ENCODE measurements around the gene TMPRSS3.

DNA sequence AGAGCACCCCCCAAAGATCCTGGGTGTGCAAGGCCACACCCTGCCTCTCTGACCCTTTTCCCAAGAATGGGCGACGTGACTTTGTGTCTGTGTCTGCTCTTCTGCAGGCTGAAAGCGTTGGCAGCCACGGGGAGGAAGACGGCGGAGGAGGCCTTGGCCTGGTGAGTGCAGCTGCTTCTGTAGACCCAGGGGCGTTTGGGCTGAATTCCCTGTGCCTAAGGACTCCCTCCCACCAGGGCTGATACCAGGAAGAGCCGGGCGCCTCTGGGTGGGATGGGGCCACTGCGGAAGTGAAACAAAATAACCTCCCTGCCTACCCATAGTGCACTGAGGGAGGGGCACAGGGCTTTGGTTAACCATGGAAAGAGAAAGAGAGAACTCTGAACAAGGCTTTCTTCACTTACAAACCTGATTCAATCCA lies 10.4 kb upstream of the TMPRSS3 start:
- no peak for TF ChIP-seq ZKSCAN1 (IDR thresholded peaks at IDR 0.05; ENCODE audit: low read depth, low read length)
- no peak for TF ChIP-seq SMARCC2 (IDR thresholded peaks at IDR 0.05; ENCODE audit: low read depth)
- no peak for TF ChIP-seq ZFP30 (CRISPR knock-in tag; IDR thresholded peaks at IDR 0.05; ENCODE audit: borderline replicate concordance)
- TF ChIP-seq, protein P1, sequence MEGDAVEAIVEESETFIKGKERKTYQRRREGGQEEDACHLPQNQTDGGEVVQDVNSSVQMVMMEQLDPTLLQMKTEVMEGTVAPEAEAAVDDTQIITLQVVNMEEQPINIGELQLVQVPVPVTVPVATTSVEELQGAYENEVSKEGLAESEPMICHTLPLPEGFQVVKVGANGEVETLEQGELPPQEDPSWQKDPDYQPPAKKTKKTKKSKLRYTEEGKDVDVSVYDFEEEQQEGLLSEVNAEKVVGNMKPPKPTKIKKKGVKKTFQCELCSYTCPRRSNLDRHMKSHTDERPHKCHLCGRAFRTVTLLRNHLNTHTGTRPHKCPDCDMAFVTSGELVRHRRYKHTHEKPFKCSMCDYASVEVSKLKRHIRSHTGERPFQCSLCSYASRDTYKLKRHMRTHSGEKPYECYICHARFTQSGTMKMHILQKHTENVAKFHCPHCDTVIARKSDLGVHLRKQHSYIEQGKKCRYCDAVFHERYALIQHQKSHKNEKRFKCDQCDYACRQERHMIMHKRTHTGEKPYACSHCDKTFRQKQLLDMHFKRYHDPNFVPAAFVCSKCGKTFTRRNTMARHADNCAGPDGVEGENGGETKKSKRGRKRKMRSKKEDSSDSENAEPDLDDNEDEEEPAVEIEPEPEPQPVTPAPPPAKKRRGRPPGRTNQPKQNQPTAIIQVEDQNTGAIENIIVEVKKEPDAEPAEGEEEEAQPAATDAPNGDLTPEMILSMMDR (IDR thresholded peaks at IDR 0.05 in 2 of 3, conservative IDR thresholded peaks at IDR 0.05 in 1 of 3; ENCODE audit: insufficient read depth in 2 of 3, low read depth in 1 of 3, low read length in 3 of 3), result no peak
- TF ChIP-seq, protein P2, sequence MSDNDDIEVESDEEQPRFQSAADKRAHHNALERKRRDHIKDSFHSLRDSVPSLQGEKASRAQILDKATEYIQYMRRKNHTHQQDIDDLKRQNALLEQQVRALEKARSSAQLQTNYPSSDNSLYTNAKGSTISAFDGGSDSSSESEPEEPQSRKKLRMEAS (CRISPR knock-in tag; IDR thresholded peaks at IDR 0.05), result no peak
- TF ChIP-seq, protein P3, sequence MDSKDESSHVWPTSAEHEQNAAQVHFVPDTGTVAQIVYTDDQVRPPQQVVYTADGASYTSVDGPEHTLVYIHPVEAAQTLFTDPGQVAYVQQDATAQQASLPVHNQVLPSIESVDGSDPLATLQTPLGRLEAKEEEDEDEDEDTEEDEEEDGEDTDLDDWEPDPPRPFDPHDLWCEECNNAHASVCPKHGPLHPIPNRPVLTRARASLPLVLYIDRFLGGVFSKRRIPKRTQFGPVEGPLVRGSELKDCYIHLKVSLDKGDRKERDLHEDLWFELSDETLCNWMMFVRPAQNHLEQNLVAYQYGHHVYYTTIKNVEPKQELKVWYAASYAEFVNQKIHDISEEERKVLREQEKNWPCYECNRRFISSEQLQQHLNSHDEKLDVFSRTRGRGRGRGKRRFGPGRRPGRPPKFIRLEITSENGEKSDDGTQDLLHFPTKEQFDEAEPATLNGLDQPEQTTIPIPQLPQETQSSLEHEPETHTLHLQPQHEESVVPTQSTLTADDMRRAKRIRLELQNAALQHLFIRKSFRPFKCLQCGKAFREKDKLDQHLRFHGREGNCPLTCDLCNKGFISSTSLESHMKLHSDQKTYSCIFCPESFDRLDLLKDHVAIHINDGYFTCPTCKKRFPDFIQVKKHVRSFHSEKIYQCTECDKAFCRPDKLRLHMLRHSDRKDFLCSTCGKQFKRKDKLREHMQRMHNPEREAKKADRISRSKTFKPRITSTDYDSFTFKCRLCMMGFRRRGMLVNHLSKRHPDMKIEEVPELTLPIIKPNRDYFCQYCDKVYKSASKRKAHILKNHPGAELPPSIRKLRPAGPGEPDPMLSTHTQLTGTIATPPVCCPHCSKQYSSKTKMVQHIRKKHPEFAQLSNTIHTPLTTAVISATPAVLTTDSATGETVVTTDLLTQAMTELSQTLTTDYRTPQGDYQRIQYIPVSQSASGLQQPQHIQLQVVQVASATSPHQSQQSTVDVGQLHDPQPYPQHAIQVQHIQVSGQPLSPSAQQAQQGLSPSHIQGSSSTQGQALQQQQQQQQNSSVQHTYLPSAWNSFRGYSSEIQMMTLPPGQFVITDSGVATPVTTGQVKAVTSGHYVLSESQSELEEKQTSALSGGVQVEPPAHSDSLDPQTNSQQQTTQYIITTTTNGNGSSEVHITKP (IDR thresholded peaks at IDR 0.05; ENCODE audit: partially characterized antibody), result no peak
- TF ChIP-seq, protein P4, sequence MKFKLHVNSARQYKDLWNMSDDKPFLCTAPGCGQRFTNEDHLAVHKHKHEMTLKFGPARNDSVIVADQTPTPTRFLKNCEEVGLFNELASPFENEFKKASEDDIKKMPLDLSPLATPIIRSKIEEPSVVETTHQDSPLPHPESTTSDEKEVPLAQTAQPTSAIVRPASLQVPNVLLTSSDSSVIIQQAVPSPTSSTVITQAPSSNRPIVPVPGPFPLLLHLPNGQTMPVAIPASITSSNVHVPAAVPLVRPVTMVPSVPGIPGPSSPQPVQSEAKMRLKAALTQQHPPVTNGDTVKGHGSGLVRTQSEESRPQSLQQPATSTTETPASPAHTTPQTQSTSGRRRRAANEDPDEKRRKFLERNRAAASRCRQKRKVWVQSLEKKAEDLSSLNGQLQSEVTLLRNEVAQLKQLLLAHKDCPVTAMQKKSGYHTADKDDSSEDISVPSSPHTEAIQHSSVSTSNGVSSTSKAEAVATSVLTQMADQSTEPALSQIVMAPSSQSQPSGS (CRISPR knock-in tag; IDR thresholded peaks at IDR 0.05), result no peak
- no peak for TF ChIP-seq SIN3A (IDR thresholded peaks at IDR 0.05; ENCODE audit: borderline replicate concordance in 2 of 2, control insufficient read depth in 1 of 2, low read depth in 2 of 2, low read length in 2 of 2)
- TF ChIP-seq DNMT1 (IDR thresholded peaks at IDR 0.05), result no peak
- TF ChIP-seq ELF1 (tag; IDR thresholded peaks at IDR 0.05), result no peak
- TF ChIP-seq, protein P5, sequence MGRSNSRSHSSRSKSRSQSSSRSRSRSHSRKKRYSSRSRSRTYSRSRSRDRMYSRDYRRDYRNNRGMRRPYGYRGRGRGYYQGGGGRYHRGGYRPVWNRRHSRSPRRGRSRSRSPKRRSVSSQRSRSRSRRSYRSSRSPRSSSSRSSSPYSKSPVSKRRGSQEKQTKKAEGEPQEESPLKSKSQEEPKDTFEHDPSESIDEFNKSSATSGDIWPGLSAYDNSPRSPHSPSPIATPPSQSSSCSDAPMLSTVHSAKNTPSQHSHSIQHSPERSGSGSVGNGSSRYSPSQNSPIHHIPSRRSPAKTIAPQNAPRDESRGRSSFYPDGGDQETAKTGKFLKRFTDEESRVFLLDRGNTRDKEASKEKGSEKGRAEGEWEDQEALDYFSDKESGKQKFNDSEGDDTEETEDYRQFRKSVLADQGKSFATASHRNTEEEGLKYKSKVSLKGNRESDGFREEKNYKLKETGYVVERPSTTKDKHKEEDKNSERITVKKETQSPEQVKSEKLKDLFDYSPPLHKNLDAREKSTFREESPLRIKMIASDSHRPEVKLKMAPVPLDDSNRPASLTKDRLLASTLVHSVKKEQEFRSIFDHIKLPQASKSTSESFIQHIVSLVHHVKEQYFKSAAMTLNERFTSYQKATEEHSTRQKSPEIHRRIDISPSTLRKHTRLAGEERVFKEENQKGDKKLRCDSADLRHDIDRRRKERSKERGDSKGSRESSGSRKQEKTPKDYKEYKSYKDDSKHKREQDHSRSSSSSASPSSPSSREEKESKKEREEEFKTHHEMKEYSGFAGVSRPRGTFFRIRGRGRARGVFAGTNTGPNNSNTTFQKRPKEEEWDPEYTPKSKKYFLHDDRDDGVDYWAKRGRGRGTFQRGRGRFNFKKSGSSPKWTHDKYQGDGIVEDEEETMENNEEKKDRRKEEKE (IDR thresholded peaks at IDR 0.05; ENCODE audit: borderline replicate concordance in 1 of 2, control insufficient read depth in 1 of 2, low read depth in 2 of 2, low read length in 1 of 2), result no peak
- TF ChIP-seq, protein P6, sequence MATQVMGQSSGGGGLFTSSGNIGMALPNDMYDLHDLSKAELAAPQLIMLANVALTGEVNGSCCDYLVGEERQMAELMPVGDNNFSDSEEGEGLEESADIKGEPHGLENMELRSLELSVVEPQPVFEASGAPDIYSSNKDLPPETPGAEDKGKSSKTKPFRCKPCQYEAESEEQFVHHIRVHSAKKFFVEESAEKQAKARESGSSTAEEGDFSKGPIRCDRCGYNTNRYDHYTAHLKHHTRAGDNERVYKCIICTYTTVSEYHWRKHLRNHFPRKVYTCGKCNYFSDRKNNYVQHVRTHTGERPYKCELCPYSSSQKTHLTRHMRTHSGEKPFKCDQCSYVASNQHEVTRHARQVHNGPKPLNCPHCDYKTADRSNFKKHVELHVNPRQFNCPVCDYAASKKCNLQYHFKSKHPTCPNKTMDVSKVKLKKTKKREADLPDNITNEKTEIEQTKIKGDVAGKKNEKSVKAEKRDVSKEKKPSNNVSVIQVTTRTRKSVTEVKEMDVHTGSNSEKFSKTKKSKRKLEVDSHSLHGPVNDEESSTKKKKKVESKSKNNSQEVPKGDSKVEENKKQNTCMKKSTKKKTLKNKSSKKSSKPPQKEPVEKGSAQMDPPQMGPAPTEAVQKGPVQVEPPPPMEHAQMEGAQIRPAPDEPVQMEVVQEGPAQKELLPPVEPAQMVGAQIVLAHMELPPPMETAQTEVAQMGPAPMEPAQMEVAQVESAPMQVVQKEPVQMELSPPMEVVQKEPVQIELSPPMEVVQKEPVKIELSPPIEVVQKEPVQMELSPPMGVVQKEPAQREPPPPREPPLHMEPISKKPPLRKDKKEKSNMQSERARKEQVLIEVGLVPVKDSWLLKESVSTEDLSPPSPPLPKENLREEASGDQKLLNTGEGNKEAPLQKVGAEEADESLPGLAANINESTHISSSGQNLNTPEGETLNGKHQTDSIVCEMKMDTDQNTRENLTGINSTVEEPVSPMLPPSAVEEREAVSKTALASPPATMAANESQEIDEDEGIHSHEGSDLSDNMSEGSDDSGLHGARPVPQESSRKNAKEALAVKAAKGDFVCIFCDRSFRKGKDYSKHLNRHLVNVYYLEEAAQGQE (IDR thresholded peaks at IDR 0.05; ENCODE audit: borderline replicate concordance), result no peak
- TF ChIP-seq, protein P6 (CRISPR knock-in tag; IDR thresholded peaks at IDR 0.05; ENCODE audit: low read depth), result no peak
- TF ChIP-seq XRCC5 (IDR thresholded peaks at IDR 0.05; ENCODE audit: low read depth, low read length), result no peak
